DOHH2 (cell line): ENCODE measurements around the gene ADSL.

Experiments
- H3F3A ChIP-seq: fragments of 200-600 bp; sonication (generic), shearing (Covaris generic); 2 replicates; pipeline ENCODE4 v1.6.0; 2016; ENCODE audit warnings: antibody characterized with exemption, mild to moderate bottlenecking; ENCODE audit not compliant: control insufficient read depth, insufficient read depth
- H3K27ac ChIP-seq: fragments of 200-600 bp; sonication (generic); 2 replicates; pipeline ENCODE4 v1.5.1; 2014; ENCODE audit warnings: low read depth, mild to moderate bottlenecking, low read length, moderate library complexity
- H3K27me3 ChIP-seq: fragments of 200-600 bp; sonication (generic); 2 replicates; pipeline ENCODE4 v1.6.1; 2014; ENCODE audit warnings: mild to moderate bottlenecking, low read length, mixed read lengths; ENCODE audit not compliant: control insufficient read depth
- H3K36me3 ChIP-seq: fragments of 200-600 bp; sonication (generic); 2 replicates; pipeline ENCODE4 v1.6.1; 2014; ENCODE audit warnings: mild to moderate bottlenecking, low read length, moderate library complexity, mixed read lengths; ENCODE audit not compliant: control insufficient read depth
- H3K4me1 ChIP-seq: fragments of 200-600 bp; sonication (generic); 2 replicates; pipeline ENCODE4 v1.6.1; 2014; ENCODE audit warnings: mild to moderate bottlenecking, low read length, mixed read lengths; ENCODE audit not compliant: control insufficient read depth
- H3K4me2 ChIP-seq: fragments of 200-600 bp; sonication (generic); 2 replicates; pipeline ENCODE4 v1.6.0; 2014; ENCODE audit warnings: mild to moderate bottlenecking, low read length, moderate library complexity
- H3K4me3 ChIP-seq: fragments of 200-600 bp; sonication (generic); 2 replicates; pipeline ENCODE4 v1.5.1; 2014; ENCODE audit warnings: mild to moderate bottlenecking, low read length, mixed read lengths
- H3K79me2 ChIP-seq: fragments of 200-600 bp; sonication (generic); 2 replicates; pipeline ENCODE4 v1.6.1; 2014; ENCODE audit warnings: mild to moderate bottlenecking, low read length, mixed read lengths; ENCODE audit not compliant: control insufficient read depth
- H3K9me2 ChIP-seq: fragments of 200-600 bp; sonication (generic); replicated peaks from 2 replicates; pipeline ENCODE4 v1.6.1; 2014; ENCODE audit warnings: mild to moderate bottlenecking, low read length, mixed read lengths; ENCODE audit not compliant: control insufficient read depth
- H3K9me3 ChIP-seq: fragments of 200-600 bp; sonication (generic); 2 replicates; pipeline ENCODE4 v1.6.1; 2014; ENCODE audit warnings: antibody characterized with exemption, low read length, mixed read lengths; ENCODE audit not compliant: control insufficient read depth, insufficient read depth
- H4K20me1 ChIP-seq: fragments of 200-600 bp; sonication (generic); 2 replicates; pipeline ENCODE4 v1.6.0; 2014; ENCODE audit warnings: low read depth, mild to moderate bottlenecking, antibody characterized with exemption, low read length, moderate library complexity; ENCODE audit not compliant: control insufficient read depth, insufficient read depth
- CTCF ChIP-seq: fragments of 200-600 bp; sonication (generic); IDR thresholded peaks from one replicate; pipeline ENCODE4 v1.5.1; 2014; ENCODE audit warnings: antibody characterized with exemption, mild to moderate bottlenecking, low read depth, low read length; ENCODE audit not compliant: poor library complexity, severe bottlenecking
- EZH2phosphoT487 ChIP-seq: fragments of 200-600 bp; sonication (generic); IDR thresholded peaks from 2 replicates; pipeline ENCODE4 v1.6.1; 2017; ENCODE audit warnings: borderline replicate concordance, mild to moderate bottlenecking, antibody characterized with exemption, low read length, moderate library complexity, mixed read lengths

The ADSL gene

GRCh38 chr22:40329466-40329865, 16.8 kb upstream of the ADSL start:
- Histone ChIP-seq H3K36me3 (peaks cover 7% of the 10 kb centered on the region), H3K9me3 (no peaks in the 10 kb centered on the region), H3K9me2 (no peaks in the 10 kb centered on the region), H3K4me2 (no peak overlapping the region), H4K20me1 (no peaks in the 10 kb centered on the region), H3K27me3 (no peaks in the 10 kb centered on the region), H3K27ac (no peak overlapping the region), H3K79me2 (no peaks in the 10 kb centered on the region), H3F3A (peaks cover 6% of the 10 kb centered on the region; the same call in 1 of the 2 replicates), H3K4me3 (no peak overlapping the region), H3K4me1 (peaks cover 11% of the 10 kb centered on the region)
- no peak for TF ChIP-seq EZH2phosphoT487
- no peak for TF ChIP-seq CTCF

GRCh38 chr22:40330086-40330485, 16.2 kb upstream of the ADSL start:
- Histone ChIP-seq H3F3A (peaks cover 10% of the 10 kb centered on the region; the same call in 1 of the 2 replicates), H3K9me2 (no peaks in the 10 kb centered on the region), H3K4me3 (no peak overlapping the region), H3K27ac (no peak overlapping the region), H3K9me3 (no peaks in the 10 kb centered on the region), H4K20me1 (no peaks in the 10 kb centered on the region), H3K27me3 (no peaks in the 10 kb centered on the region), H3K79me2 (no peaks in the 10 kb centered on the region), H3K36me3 (peaks cover 6% of the 10 kb centered on the region), H3K4me2 (no peak overlapping the region), H3K4me1 (peaks cover 17% of the 10 kb centered on the region)
- no peak for TF ChIP-seq CTCF
- no peak for TF ChIP-seq EZH2phosphoT487

- no peaks in the 10 kb centered on the region for H3K9me3 ChIP-seq
- H3K79me2 ChIP-seq, result no peaks in the 10 kb centered on the region
- no peaks in the 10 kb centered on the region for H4K20me1 ChIP-seq
- TF ChIP-seq EZH2phosphoT487, result no peak
- no peak for TF ChIP-seq CTCF
- no peak overlapping the region for H3K27ac ChIP-seq
- H3F3A ChIP-seq, result peaks cover 10% of the 10 kb centered on the region; the same call in 1 of the 2 replicates
- no peaks in the 10 kb centered on the region for H3K27me3 ChIP-seq
- H3K4me1 ChIP-seq, result peaks cover 22% of the 10 kb centered on the region
- no peak overlapping the region for H3K4me3 ChIP-seq
- H3K9me2 ChIP-seq, result no peaks in the 10 kb centered on the region
- H3K36me3 ChIP-seq, result peaks cover 3% of the 10 kb centered on the region; the same call in 1 of the 2 replicates
- H3K4me2 ChIP-seq, result no peak overlapping the region
Observed at GRCh38 chr22:40330615-40331014, 15.7 kb upstream of the ADSL start.

GRCh38 chr22:40331706-40332105, 14.6 kb upstream of the ADSL start:
- Histone ChIP-seq H3K79me2 (no peaks in the 10 kb centered on the region), H3K27ac (no peak overlapping the region), H3K27me3 (no peaks in the 10 kb centered on the region), H3K4me2 (no peak overlapping the region), H3K9me3 (no peaks in the 10 kb centered on the region), H4K20me1 (no peaks in the 10 kb centered on the region), H3K36me3 (peaks cover 3% of the 10 kb centered on the region; the same call in 1 of the 2 replicates), H3K4me3 (no peak overlapping the region), H3F3A (peaks cover 10% of the 10 kb centered on the region; the same call in 1 of the 2 replicates), H3K9me2 (no peaks in the 10 kb centered on the region), H3K4me1 (peaks cover 32% of the 10 kb centered on the region)
- TF ChIP-seq EZH2phosphoT487, result no peak
- no peak for TF ChIP-seq CTCF
